ENCODE data around the gene RABGAP1.

DNA sequence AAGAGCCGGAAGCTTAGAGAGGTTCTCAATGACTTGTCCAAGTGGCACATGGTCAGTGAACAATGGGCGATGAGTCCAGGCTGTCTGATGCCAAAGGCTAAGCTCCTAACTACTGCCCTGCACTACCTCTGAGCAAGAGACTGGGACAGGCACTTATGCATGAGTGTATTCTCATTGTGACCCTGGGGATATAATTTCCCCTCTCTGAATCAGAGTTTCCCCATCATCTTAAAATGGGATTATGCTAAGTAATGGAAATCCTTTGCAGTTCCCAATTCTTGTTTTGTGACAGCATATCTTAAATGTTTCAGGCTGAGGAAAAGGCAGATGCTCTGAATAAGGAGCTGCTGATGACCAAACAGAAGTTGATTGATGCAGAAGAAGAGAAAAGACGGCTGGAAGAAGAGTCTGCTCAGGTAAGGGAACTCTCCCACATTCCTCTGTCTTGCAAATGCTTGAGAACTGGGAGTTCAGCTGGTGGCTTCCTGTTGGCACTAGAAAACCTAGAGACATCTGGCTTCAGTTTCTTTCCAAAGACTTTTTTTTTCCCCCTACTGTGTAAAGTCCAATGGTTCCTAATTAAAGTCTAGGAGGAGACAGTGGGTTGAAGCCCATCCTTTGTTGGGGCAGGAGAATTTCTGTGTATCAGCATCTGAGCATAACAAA, 156.7 kb downstream of the RABGAP1 start:
- TF ChIP-seq CREB1 (IDR thresholded peaks at IDR 0.05; ENCODE audit: low read depth) (no peak), CHD1 (IDR thresholded peaks at IDR 0.05; ENCODE audit: low read depth, low read length) (no peak), ZNF24 (IDR thresholded peaks at IDR 0.05) (no peak)
- TF ChIP-seq, protein P1, sequence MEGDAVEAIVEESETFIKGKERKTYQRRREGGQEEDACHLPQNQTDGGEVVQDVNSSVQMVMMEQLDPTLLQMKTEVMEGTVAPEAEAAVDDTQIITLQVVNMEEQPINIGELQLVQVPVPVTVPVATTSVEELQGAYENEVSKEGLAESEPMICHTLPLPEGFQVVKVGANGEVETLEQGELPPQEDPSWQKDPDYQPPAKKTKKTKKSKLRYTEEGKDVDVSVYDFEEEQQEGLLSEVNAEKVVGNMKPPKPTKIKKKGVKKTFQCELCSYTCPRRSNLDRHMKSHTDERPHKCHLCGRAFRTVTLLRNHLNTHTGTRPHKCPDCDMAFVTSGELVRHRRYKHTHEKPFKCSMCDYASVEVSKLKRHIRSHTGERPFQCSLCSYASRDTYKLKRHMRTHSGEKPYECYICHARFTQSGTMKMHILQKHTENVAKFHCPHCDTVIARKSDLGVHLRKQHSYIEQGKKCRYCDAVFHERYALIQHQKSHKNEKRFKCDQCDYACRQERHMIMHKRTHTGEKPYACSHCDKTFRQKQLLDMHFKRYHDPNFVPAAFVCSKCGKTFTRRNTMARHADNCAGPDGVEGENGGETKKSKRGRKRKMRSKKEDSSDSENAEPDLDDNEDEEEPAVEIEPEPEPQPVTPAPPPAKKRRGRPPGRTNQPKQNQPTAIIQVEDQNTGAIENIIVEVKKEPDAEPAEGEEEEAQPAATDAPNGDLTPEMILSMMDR (IDR thresholded peaks at IDR 0.05 in 2 of 3, conservative IDR thresholded peaks at IDR 0.05 in 1 of 3; ENCODE audit: control insufficient read depth in 2 of 3, extremely low read depth in 1 of 3, insufficient read depth in 1 of 3, low read depth in 3 of 3, low read length in 3 of 3): no peak
